GM21825 (cell line): ENCODE measurements around the gene LMCD1.
"Not testable (repeated sequence)": the region's sequence is repeated elsewhere in the genome, so short reads cannot be mapped to it uniquely, and the experiment has no call there.

ENCODE experiments used
- ATAC-seq: cut with Tn5 transposase; IDR thresholded peaks from one replicate; pipeline ENCODE4 v1.9.1; 2021; ENCODE audit warnings: mild to moderate bottlenecking, moderate library complexity; ENCODE audit not compliant: unreplicated experiment

The LMCD1 gene

GRCh38 chr3:8579943-8580342, 78.3 kb downstream of the LMCD1 start:
- ATAC-seq: no peak

- not testable (repeated sequence) for ATAC-seq
Observed at GRCh38 chr3:8580434-8580833, 78.8 kb downstream of the LMCD1 start.

- ATAC-seq: no peak
Observed at GRCh38 chr3:8581373-8581772, 79.8 kb downstream of the LMCD1 start.

GRCh38 chr3:8581806-8582445, 80.3 kb downstream of the LMCD1 start:
- ATAC-seq: no peak

- ATAC-seq: no peak
Observed at GRCh38 chr3:8584661-8585060, 83.0 kb downstream of the LMCD1 start.

- ATAC-seq: no peak
Observed at GRCh38 chr3:8589880-8590556, 88.4 kb downstream of the LMCD1 start.

- no peak for ATAC-seq
Observed at GRCh38 chr3:8593021-8593827, 91.6 kb downstream of the LMCD1 start.

GRCh38 chr3:8595252-8595651, 93.6 kb downstream of the LMCD1 start:
- ATAC-seq: no peak

GRCh38 chr3:8595695-8596115, 94.1 kb downstream of the LMCD1 start:
- ATAC-seq: no peak

GRCh38 chr3:8596321-8597218, 94.9 kb downstream of the LMCD1 start:
- ATAC-seq: no peak

- no peak for ATAC-seq
Observed at GRCh38 chr3:8597219-8597853, 95.7 kb downstream of the LMCD1 start.

- no peak for ATAC-seq
Observed at GRCh38 chr3:8599146-8599545, 97.5 kb downstream of the LMCD1 start.

GRCh38 chr3:8600457-8600856, 98.8 kb downstream of the LMCD1 start:
- ATAC-seq: no peak

GRCh38 chr3:8603115-8603710, 101.6 kb downstream of the LMCD1 start:
- ATAC-seq: no peak

GRCh38 chr3:8604006-8604405, 102.4 kb downstream of the LMCD1 start:
- ATAC-seq: no peak

- no peak for ATAC-seq
Observed at GRCh38 chr3:8604988-8605387, 103.4 kb downstream of the LMCD1 start.

- no peak for ATAC-seq
Observed at GRCh38 chr3:8606701-8607231, 105.1 kb downstream of the LMCD1 start.

- ATAC-seq: no peak
Observed at GRCh38 chr3:8607234-8608040, 105.8 kb downstream of the LMCD1 start.
